H9 (cell line): Measurements from ENCODE around the gene LSMEM2. TPM values are rescaled to one million over a fixed set of nuclear protein-coding genes. Genes with fewer than 3 reads are reported as not detected.

Experiments
- DNase-seq: peaks from one replicate; pipeline ENCODE4 v3.0.0-alpha.2; 2017
- H2AFZ ChIP-seq: one replicate; pipeline ENCODE4 v1.6.1; 2013; ENCODE audit warnings: mild to moderate bottlenecking, low read length, control low read depth, moderate library complexity
- H2AK5ac ChIP-seq: 2 replicates; pipeline ENCODE4 v1.6.1; 2013; ENCODE audit warnings: low read length, control low read depth, mixed read lengths; ENCODE audit not compliant: insufficient read length
- H2BK120ac ChIP-seq: one replicate; pipeline ENCODE4 v1.6.1; 2013; ENCODE audit warnings: low read depth, mild to moderate bottlenecking, low read length, control low read depth, inconsistent platforms; ENCODE audit not compliant: poor library complexity, severe bottlenecking
- H2BK12ac ChIP-seq: 2 replicates; pipeline ENCODE4 v1.6.1; 2013; ENCODE audit warnings: low read length, control low read depth, mixed read lengths, low read depth; ENCODE audit not compliant: insufficient read length
- H2BK15ac ChIP-seq: 2 replicates; pipeline ENCODE4 v1.6.1; 2013; ENCODE audit warnings: low read depth, low read length, control low read depth
- H2BK20ac ChIP-seq: one replicate; pipeline ENCODE4 v1.6.1; 2013; ENCODE audit warnings: low read depth, mild to moderate bottlenecking, low read length, control low read depth, inconsistent platforms; ENCODE audit not compliant: poor library complexity, severe bottlenecking
- H2BK5ac ChIP-seq: 2 replicates; pipeline ENCODE4 v1.6.1; 2013; ENCODE audit warnings: low read length, control low read depth, mixed read lengths; ENCODE audit not compliant: insufficient read length
- H3K14ac ChIP-seq: 2 replicates; pipeline ENCODE4 v1.6.1; 2013; ENCODE audit warnings: low read length, control low read depth; ENCODE audit not compliant: insufficient read depth
- H3K18ac ChIP-seq: 2 replicates; pipeline ENCODE4 v1.6.1; 2013; ENCODE audit warnings: low read depth, mild to moderate bottlenecking, mixed read lengths, low read length, control low read depth; ENCODE audit not compliant: insufficient read length
- H3K23ac ChIP-seq: 2 replicates; pipeline ENCODE4 v1.6.1; 2013; ENCODE audit warnings: low read length, control low read depth, mixed read lengths, low read depth; ENCODE audit not compliant: insufficient read length
- H3K23me2 ChIP-seq: 2 replicates; pipeline ENCODE4 v1.6.1; 2013; ENCODE audit warnings: low read depth, mild to moderate bottlenecking, mixed read lengths, low read length, control low read depth; ENCODE audit not compliant: insufficient read length, poor library complexity, severe bottlenecking
- H3K27ac ChIP-seq: 2 replicates; pipeline ENCODE4 v1.5.1; 2013; ENCODE audit warnings: low read length, control low read depth, mixed read lengths, low read depth; ENCODE audit not compliant: insufficient read length
- H3K27me3 ChIP-seq: 2 replicates; pipeline ENCODE4 v1.6.1; 2013; ENCODE audit warnings: low read length, control low read depth, inconsistent platforms; ENCODE audit not compliant: insufficient read depth
- H3K4ac ChIP-seq: 2 replicates; pipeline ENCODE4 v1.6.1; 2013; ENCODE audit warnings: low read depth, mild to moderate bottlenecking, control low read depth, inconsistent platforms, low read length, moderate library complexity
- H3K4me1 ChIP-seq: 2 replicates; pipeline ENCODE4 v1.6.1; 2013; ENCODE audit warnings: low read length, control low read depth, inconsistent platforms; ENCODE audit not compliant: insufficient read depth
- H3K4me2 ChIP-seq: 2 replicates; pipeline ENCODE4 v1.6.1; 2013; ENCODE audit warnings: low read length, control low read depth, mixed read lengths; ENCODE audit not compliant: insufficient read length, insufficient read depth
- H3K56ac ChIP-seq: 2 replicates; pipeline ENCODE4 v1.6.1; 2013; ENCODE audit warnings: low read depth, mild to moderate bottlenecking, mixed read lengths, low read length, control low read depth; ENCODE audit not compliant: insufficient read length
- H3K79me1 ChIP-seq: 2 replicates; pipeline ENCODE4 v1.6.1; 2013; ENCODE audit warnings: low read depth, mild to moderate bottlenecking, moderate library complexity, low read length, control low read depth, inconsistent platforms; ENCODE audit not compliant: insufficient read depth, poor library complexity, severe bottlenecking
- H3K79me2 ChIP-seq: 2 replicates; pipeline ENCODE4 v1.6.1; 2013; ENCODE audit warnings: low read length, control low read depth, inconsistent platforms; ENCODE audit not compliant: insufficient read depth
- H3K9ac ChIP-seq: 2 replicates; pipeline ENCODE4 v1.6.1; 2013; ENCODE audit warnings: low read length, control low read depth, mixed read lengths; ENCODE audit not compliant: insufficient read length; ENCODE audit errors: extremely low read depth
- H3K9me3 ChIP-seq: one replicate; pipeline ENCODE4 v1.6.1; 2013; ENCODE audit warnings: low read depth, low read length, inconsistent platforms; ENCODE audit not compliant: control insufficient read depth
- H3T11ph ChIP-seq: one replicate; pipeline ENCODE4 v1.6.1; 2013; ENCODE audit warnings: mild to moderate bottlenecking, low read length, control low read depth, inconsistent platforms
- H4K20me1 ChIP-seq: one replicate; pipeline ENCODE4 v1.6.1; 2013; ENCODE audit not compliant: control insufficient read depth, insufficient read length, insufficient read depth
- H4K5ac ChIP-seq: 2 replicates; pipeline ENCODE4 v1.6.1; 2013; ENCODE audit warnings: low read depth, mild to moderate bottlenecking, mixed read lengths, low read length, control low read depth; ENCODE audit not compliant: insufficient read length
- H4K8ac ChIP-seq: replicated peaks from 2 replicates; pipeline ENCODE4 v1.6.1; 2013; ENCODE audit warnings: low read length, control low read depth, mixed read lengths, low read depth; ENCODE audit not compliant: insufficient read length
- H4K91ac ChIP-seq: 2 replicates; pipeline ENCODE4 v1.6.1; 2013; ENCODE audit warnings: low read depth, mild to moderate bottlenecking, moderate library complexity, mixed read lengths, low read length, control low read depth; ENCODE audit not compliant: insufficient read length
- H3K27ac Mint-ChIP-seq, 3 experiments: 2 replicates in 2 of 3; 3 replicates in 1 of 3; pipeline ENCODE4 v1.8.0; 2020 to 2021; ENCODE audit warnings: mixed read lengths in 3 of 3, mild to moderate bottlenecking in 1 of 3, moderate library complexity in 1 of 3
- H3K27me3 Mint-ChIP-seq: 2 replicates; pipeline ENCODE4 v1.8.0; 2021; ENCODE audit warnings: low read depth, mild to moderate bottlenecking, moderate library complexity, mixed read lengths
- H3K36me3 Mint-ChIP-seq, 3 experiments: 2 replicates in 2 of 3; 3 replicates in 1 of 3; pipeline ENCODE4 v1.8.0; 2020 to 2021; ENCODE audit warnings: low read depth in 3 of 3, mixed read lengths in 3 of 3; ENCODE audit not compliant: insufficient read depth in 1 of 3
- H3K4me1 Mint-ChIP-seq, 2 experiments: 2 replicates each; pipeline ENCODE4 v1.8.0; 2020; ENCODE audit warnings: mixed read lengths in 2 of 2
- H3K4me3 Mint-ChIP-seq, 2 experiments: 2 replicates in 1 of 2; 3 replicates in 1 of 2; pipeline ENCODE4 v1.8.0; 2020 to 2021; ENCODE audit warnings: mild to moderate bottlenecking in 2 of 2, mixed read lengths in 2 of 2, moderate library complexity in 1 of 2
- H3K9me3 Mint-ChIP-seq, 2 experiments: 2 replicates in 1 of 2; 3 replicates in 1 of 2; pipeline ENCODE4 v1.8.0; 2020; ENCODE audit warnings: mild to moderate bottlenecking in 2 of 2, mixed read lengths in 2 of 2, moderate library complexity in 1 of 2
- CTCF ChIP-seq: fragments of 200-600 bp; sonication (generic); conservative IDR thresholded peaks from 3 replicates; pipeline ENCODE4 v1.8.0; 2021; ENCODE audit warnings: antibody characterized with exemption, mild to moderate bottlenecking
- WGBS: extraction: QIAGEN DNeasy Blood & Tissue Kit; methylation state at CpG from one replicate; pipeline ENCODE4 v1.1.7; 2013; ENCODE audit warnings: missing lambda C conversion rate, low lambda C conversion rate, mixed read lengths; ENCODE audit not compliant: insufficient read length; ENCODE audit errors: extremely low coverage; 5-methylcytosine and 5-hydroxymethylcytosine counted together
- total RNA-seq: library from RNA; stranded (reverse); gene quantifications from 2 replicates; pipeline ENCODE4 v1.2.1, GENCODE V29; 2021

LSMEM2 gene
- total RNA-seq, 1 experiment from 2014 or later = 0.50 TPM

GRCh38 chr3:50267280-50267913, 11.5 kb upstream of the LSMEM2 start:
- no peak for DNase-seq
- H3K4me1 ChIP-seq = peaks cover 5% of the 10 kb centered on the region; the same call in 1 of the 2 replicates
- Mint-ChIP-seq H3K27me3 (peaks cover 5% of the 10 kb centered on the region), H3K4me3 (peak overlapping the region in 1 of 2 experiments; percentile 38; a peak in 2 of 5 replicates), H3K36me3 (no peaks in the 10 kb centered on the region), H3K27ac (no peak overlapping the region; a peak in 1 of 7 replicates), H3K4me1 (peaks cover 48 to 67% of the 10 kb centered on the region in 2 experiments), H3K9me3 (no peaks in the 10 kb centered on the region)
- no peak for TF ChIP-seq CTCF
- H4K91ac ChIP-seq = no peak overlapping the region
- H3K4me2 ChIP-seq = no peak overlapping the region
- H3K23me2 ChIP-seq = no peaks in the 10 kb centered on the region
- no peak overlapping the region for H2BK5ac ChIP-seq
- no peak overlapping the region for H2BK12ac ChIP-seq
- H2BK120ac ChIP-seq = no peak overlapping the region
- H3K79me1 ChIP-seq = no peaks in the 10 kb centered on the region
- H3K27me3 ChIP-seq = no peaks in the 10 kb centered on the region
- H2BK20ac ChIP-seq = no peak overlapping the region
- H2AK5ac ChIP-seq = no peak overlapping the region
- H2AFZ ChIP-seq = no peak overlapping the region
- no peak overlapping the region for H3K9ac ChIP-seq
- no peak overlapping the region for H2BK15ac ChIP-seq
- no peak overlapping the region for H3T11ph ChIP-seq
- H3K18ac ChIP-seq = peak overlapping the region; percentile 9
- no peaks in the 10 kb centered on the region for H4K20me1 ChIP-seq
- H3K27ac ChIP-seq = no peak overlapping the region
- no peak overlapping the region for H3K56ac ChIP-seq
- no CpG with 5 or more reads among the region's 22 CpGs for WGBS
- H4K8ac ChIP-seq = no peak overlapping the region
- no peak overlapping the region for H3K23ac ChIP-seq
- H3K4ac ChIP-seq = no peak overlapping the region
- no peak overlapping the region for H4K5ac ChIP-seq
- H3K14ac ChIP-seq = peak overlapping the region; percentile 44; the same call in 1 of the 2 replicates
- H3K79me2 ChIP-seq = no peaks in the 10 kb centered on the region
- H3K9me3 ChIP-seq = no peaks in the 10 kb centered on the region
